ENCODE measurements around the gene OSBPL8. TPM values are rescaled to one million over a fixed set of nuclear protein-coding genes. Genes with fewer than 3 reads are reported as not detected.

Gene OSBPL8
- total and polyA plus RNA-seq, 10 of the 15 experiments (the other 5 are each of a cell fraction or from before 2014, with no cell fraction given): 10.4 to 58.0 (median 32.0) TPM

DNA sequence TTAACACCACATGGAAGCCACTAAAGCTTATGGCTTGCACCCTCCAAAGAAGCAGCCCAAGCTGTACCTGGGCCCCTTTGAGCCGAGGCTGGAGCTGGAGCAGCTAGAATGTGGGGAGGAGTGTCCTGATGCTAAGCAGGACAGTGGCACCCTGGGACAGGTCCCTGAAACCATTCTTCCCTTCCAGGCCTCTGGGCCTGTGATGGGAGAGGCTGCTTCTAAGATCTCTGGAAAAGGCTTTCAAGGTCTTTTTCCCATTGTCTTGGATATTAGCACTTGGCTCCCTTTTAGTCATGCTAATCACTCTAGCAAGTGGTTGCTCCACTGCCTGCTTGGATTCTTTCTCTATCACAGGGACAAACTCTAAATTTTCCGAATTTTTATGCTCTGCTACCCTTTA, 40.9 kb downstream of the OSBPL8 start:
- ChIA-PET POLR2A (interaction anchor here (0.6 kb wide), 1 partner anchor 35 kb away, joined by 3 read pairs; no protein-coding TSS in a partner anchor), RAD21 (ENCODE audit: unreplicated experiment) (no interaction called here), CTCF (no interaction called here), SMC1A (ENCODE audit: uncharacterized antibody, unreplicated experiment) (no interaction called here)
- H3K4me1 ChIP-seq (ENCODE audit: control insufficient read depth, insufficient read depth, low read length): no peaks in the 10 kb centered on the region
- ATAC-seq (no peak), FAIRE-seq (no peak), DNase-seq (ENCODE audit: low read depth, low spot score) (no peak)
- no peaks in the 10 kb centered on the region for H4K20me1 ChIP-seq (ENCODE audit: control insufficient read depth, insufficient read depth)
- BruUV-seq (replicated peaks): no TSS peak
- H3K36me3 ChIP-seq (ENCODE audit: control insufficient read depth in 2 of 2, insufficient read depth in 2 of 2, low read length in 1 of 2): no peaks in the 10 kb centered on the region
- no peaks in the 10 kb centered on the region for H3K79me2 ChIP-seq (ENCODE audit: control insufficient read depth, insufficient read depth, low read length)
- no peaks in the 10 kb centered on the region for H3K27me3 ChIP-seq (replicated peaks in 1 of 2; ENCODE audit: control insufficient read depth in 2 of 2, insufficient read depth in 2 of 2, low read length in 1 of 2)
- peaks cover 6% of the 10 kb centered on the region for H3K9me3 ChIP-seq (replicated peaks; ENCODE audit: control insufficient read depth, insufficient read depth, low read length)
- H3K9ac ChIP-seq (ENCODE audit: control insufficient read depth, insufficient read depth, low read length): no peak overlapping the region
- intact Hi-C loops (cut with micrococcal nuclease; ENCODE audit: unreplicated experiment): no loop called here
- no peak overlapping the region for H3K4me2 ChIP-seq (ENCODE audit: control insufficient read depth, insufficient read depth)
- H3K4me3 ChIP-seq: no peak overlapping the region
- in situ Hi-C loops (cut with MboI): no loop called here
- TF ChIP-seq TCF3 (IDR thresholded peaks at IDR 0.05; ENCODE audit: borderline replicate concordance, insufficient read depth, low read depth, low read length) (no peak), CHD1 (IDR thresholded peaks at IDR 0.05; ENCODE audit: low read depth, low read length) (no peak), SUZ12 (IDR thresholded peaks at IDR 0.05; ENCODE audit: unreplicated experiment) (no peak), NR2F1 (conservative IDR thresholded peaks at IDR 0.05) (no peak), HDAC2 (IDR thresholded peaks at IDR 0.05) (no peak)
- WGBS (ENCODE audit: insufficient coverage, insufficient replicate concordance, low lambda C conversion rate, missing lambda C conversion rate): 96% methylated on average over 2 of the region's 2 CpGs
- no peak overlapping the region for H2AFZ ChIP-seq (ENCODE audit: control insufficient read depth, low read depth, low read length)
- H3K27ac ChIP-seq (ENCODE audit: control insufficient read depth, insufficient read depth): no peak overlapping the region

- in situ Hi-C loops (cut with MboI) (no loop called here), intact Hi-C loops (cut with micrococcal nuclease; ENCODE audit: unreplicated experiment) (no loop called here)
- POLR2A ChIA-PET: no interaction called here
- BruUV-seq (replicated peaks): no TSS peak
- no peak overlapping the region for H3K9ac ChIP-seq (ENCODE audit: control insufficient read depth, insufficient read depth, low read length)
- RAD21 ChIA-PET (ENCODE audit: unreplicated experiment): interaction anchor here (0.6 kb wide), 1 partner anchor 286 kb away, joined by 3 read pairs; no protein-coding TSS in a partner anchor
- CTCF ChIA-PET: interaction anchor here (1.0 to 1.1 kb wide), 2 partner anchors 13 to 40 kb away, joined by 3 to 5 read pairs; no protein-coding TSS in a partner anchor
- no peak overlapping the region for H2AFZ ChIP-seq (ENCODE audit: control insufficient read depth, low read depth, low read length)
- no peak overlapping the region for H3K4me3 ChIP-seq
- FAIRE-seq: no peak
- ATAC-seq: no peak
- no peaks in the 10 kb centered on the region for H4K20me1 ChIP-seq (ENCODE audit: control insufficient read depth, insufficient read depth)
- no peak overlapping the region for H3K4me2 ChIP-seq (ENCODE audit: control insufficient read depth, insufficient read depth)
- TF ChIP-seq JUNB (IDR thresholded peaks at IDR 0.05) (no peak), FOS (IDR thresholded peaks at IDR 0.05; ENCODE audit: borderline replicate concordance, extremely low read depth, insufficient read length) (no peak), SRF (IDR thresholded peaks at IDR 0.05; ENCODE audit: low read depth in 2 of 2, low read length in 2 of 2) (no peak), SUPT20H (IDR thresholded peaks at IDR 0.05; ENCODE audit: borderline replicate concordance, control insufficient read depth, low read depth, low read length) (no peak)
- TF ChIP-seq, protein P1, sequence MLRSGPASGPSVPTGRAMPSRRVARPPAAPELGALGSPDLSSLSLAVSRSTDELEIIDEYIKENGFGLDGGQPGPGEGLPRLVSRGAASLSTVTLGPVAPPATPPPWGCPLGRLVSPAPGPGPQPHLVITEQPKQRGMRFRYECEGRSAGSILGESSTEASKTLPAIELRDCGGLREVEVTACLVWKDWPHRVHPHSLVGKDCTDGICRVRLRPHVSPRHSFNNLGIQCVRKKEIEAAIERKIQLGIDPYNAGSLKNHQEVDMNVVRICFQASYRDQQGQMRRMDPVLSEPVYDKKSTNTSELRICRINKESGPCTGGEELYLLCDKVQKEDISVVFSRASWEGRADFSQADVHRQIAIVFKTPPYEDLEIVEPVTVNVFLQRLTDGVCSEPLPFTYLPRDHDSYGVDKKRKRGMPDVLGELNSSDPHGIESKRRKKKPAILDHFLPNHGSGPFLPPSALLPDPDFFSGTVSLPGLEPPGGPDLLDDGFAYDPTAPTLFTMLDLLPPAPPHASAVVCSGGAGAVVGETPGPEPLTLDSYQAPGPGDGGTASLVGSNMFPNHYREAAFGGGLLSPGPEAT (IDR thresholded peaks at IDR 0.05; ENCODE audit: low read depth): no peak
- no peak overlapping the region for H3K27ac ChIP-seq (ENCODE audit: control insufficient read depth, insufficient read depth)
- H3K79me2 ChIP-seq (ENCODE audit: control insufficient read depth, insufficient read depth, low read length): no peaks in the 10 kb centered on the region
- DNase-seq (ENCODE audit: low read depth, low spot score): no peak
- no peaks in the 10 kb centered on the region for H3K27me3 ChIP-seq (replicated peaks in 1 of 2; ENCODE audit: control insufficient read depth in 2 of 2, insufficient read depth in 2 of 2, low read length in 1 of 2)
- no peaks in the 10 kb centered on the region for H3K36me3 ChIP-seq (ENCODE audit: control insufficient read depth in 2 of 2, insufficient read depth in 2 of 2, low read length in 1 of 2)
- SMC1A ChIA-PET (ENCODE audit: uncharacterized antibody, unreplicated experiment): interaction anchor here (0.7 to 1.2 kb wide), 3 partner anchors 12 to 380 kb away, joined by 3 to 4 read pairs (median 3); no protein-coding TSS in a partner anchor
- H3K9me3 ChIP-seq (replicated peaks; ENCODE audit: control insufficient read depth, insufficient read depth, low read length): peaks cover 2% of the 10 kb centered on the region
- WGBS (ENCODE audit: insufficient coverage, insufficient replicate concordance, low lambda C conversion rate, missing lambda C conversion rate): 98% methylated on average over 4 of the region's 4 CpGs
- H3K4me1 ChIP-seq (ENCODE audit: control insufficient read depth, insufficient read depth, low read length): no peaks in the 10 kb centered on the region
Measured at GRCh38 chr12:76515271-76515670, 44.3 kb downstream of the OSBPL8 start.

All from GM12878 (cell line).